ENCODE data around the gene TNFRSF17. TPM values are rescaled to one million over a fixed set of nuclear protein-coding genes. Genes with fewer than 3 reads are reported as not detected.

Gene TNFRSF17
- total and polyA plus RNA-seq, 2 donors (not counting 3 experiments of a cell fraction or from before 2014, with no cell fraction given), result not detected

DNA sequence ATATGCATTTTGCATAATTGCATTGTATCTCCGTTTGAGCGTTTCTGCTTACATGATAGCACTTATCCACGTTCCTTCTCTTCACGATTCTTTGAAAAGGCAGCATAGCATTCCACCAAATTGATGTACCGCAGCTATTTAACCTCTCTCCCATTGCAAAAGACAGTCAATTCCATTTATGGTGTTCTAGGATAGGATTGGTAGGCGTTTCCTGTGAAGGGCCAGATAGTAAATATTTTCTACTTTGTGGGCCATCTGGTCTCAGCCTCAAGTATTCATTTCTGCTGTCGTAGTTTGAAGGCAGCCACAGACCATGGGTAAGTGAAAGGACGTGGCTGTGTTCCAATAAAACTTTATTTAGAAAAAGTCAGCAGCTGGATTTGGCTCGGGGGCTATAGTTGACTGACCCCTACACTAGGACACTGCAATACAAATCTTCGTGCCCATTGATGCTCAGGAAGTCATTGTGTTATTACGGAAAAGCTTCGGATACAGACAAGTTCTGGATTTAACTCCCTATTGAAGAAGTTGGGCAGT is 21.6 kb downstream of the TNFRSF17 start:
- H3K4me2 ChIP-seq (ENCODE audit: insufficient read depth, low read length), result no peak overlapping the region
- FAIRE-seq, result no peak
- intact Hi-C loops (cut with micrococcal nuclease) (no loop called here), dilution Hi-C loops (cut with MboI; ENCODE audit: extremely low pct_ligation_motif_present, low sequenced_read_pairs) (no loop called here)
- ChIA-PET POLR2A (no interaction called here), CTCF (no interaction called here)
- no peaks in the 10 kb centered on the region for H3K9me3 ChIP-seq (replicated peaks; ENCODE audit: control insufficient read depth, insufficient read depth, low read length)
- no peak overlapping the region for H3K4me3 ChIP-seq (replicated peaks in 1 of 3; ENCODE audit: insufficient read depth in 1 of 3, low read depth in 1 of 3, low read length in 3 of 3)
- no peaks in the 10 kb centered on the region for H3K9me1 ChIP-seq (replicated peaks; ENCODE audit: control insufficient read depth, extremely low read depth, insufficient read depth, low read length)
- H3K79me2 ChIP-seq (ENCODE audit: control insufficient read depth, insufficient read depth, low read length), result no peaks in the 10 kb centered on the region
- BruUV-seq (replicated peaks), result no TSS peak
- H3K4me1 ChIP-seq (ENCODE audit: control insufficient read depth, extremely low read depth, insufficient read depth, low read length), result no peaks in the 10 kb centered on the region
- H3K36me3 ChIP-seq (ENCODE audit: control insufficient read depth in 2 of 2, extremely low read depth in 1 of 2, insufficient read depth in 2 of 2, low read length in 2 of 2), result no peaks in the 10 kb centered on the region
- H4K20me1 ChIP-seq (replicated peaks; ENCODE audit: control insufficient read depth, extremely low read depth, insufficient read depth, low read length), result no peaks in the 10 kb centered on the region
- H3K9ac ChIP-seq (replicated peaks; ENCODE audit: extremely low read depth, insufficient read depth, low read length), result no peak overlapping the region
- TF ChIP-seq, protein P1, sequence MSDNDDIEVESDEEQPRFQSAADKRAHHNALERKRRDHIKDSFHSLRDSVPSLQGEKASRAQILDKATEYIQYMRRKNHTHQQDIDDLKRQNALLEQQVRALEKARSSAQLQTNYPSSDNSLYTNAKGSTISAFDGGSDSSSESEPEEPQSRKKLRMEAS (IDR thresholded peaks at IDR 0.05; ENCODE audit: insufficient read depth, insufficient read length), result no peak
- TF ChIP-seq, protein P2, sequence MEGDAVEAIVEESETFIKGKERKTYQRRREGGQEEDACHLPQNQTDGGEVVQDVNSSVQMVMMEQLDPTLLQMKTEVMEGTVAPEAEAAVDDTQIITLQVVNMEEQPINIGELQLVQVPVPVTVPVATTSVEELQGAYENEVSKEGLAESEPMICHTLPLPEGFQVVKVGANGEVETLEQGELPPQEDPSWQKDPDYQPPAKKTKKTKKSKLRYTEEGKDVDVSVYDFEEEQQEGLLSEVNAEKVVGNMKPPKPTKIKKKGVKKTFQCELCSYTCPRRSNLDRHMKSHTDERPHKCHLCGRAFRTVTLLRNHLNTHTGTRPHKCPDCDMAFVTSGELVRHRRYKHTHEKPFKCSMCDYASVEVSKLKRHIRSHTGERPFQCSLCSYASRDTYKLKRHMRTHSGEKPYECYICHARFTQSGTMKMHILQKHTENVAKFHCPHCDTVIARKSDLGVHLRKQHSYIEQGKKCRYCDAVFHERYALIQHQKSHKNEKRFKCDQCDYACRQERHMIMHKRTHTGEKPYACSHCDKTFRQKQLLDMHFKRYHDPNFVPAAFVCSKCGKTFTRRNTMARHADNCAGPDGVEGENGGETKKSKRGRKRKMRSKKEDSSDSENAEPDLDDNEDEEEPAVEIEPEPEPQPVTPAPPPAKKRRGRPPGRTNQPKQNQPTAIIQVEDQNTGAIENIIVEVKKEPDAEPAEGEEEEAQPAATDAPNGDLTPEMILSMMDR (IDR thresholded peaks at IDR 0.05; ENCODE audit: extremely low read depth in 1 of 2, insufficient read depth in 1 of 2, low read depth in 1 of 2, low read length in 2 of 2), result no peak
- TF ChIP-seq MYC (IDR thresholded peaks at IDR 0.05; ENCODE audit: low read depth, low read length) (no peak), FOS (IDR thresholded peaks at IDR 0.05; ENCODE audit: borderline replicate concordance, insufficient read depth, low read length) (no peak), POLR2A (IDR thresholded peaks at IDR 0.05; ENCODE audit: low read depth, low read length) (no peak), POLR2AphosphoS5 (IDR thresholded peaks at IDR 0.05; ENCODE audit: insufficient read depth, low read depth, low read length) (no peak), EZH2 (IDR thresholded peaks at IDR 0.05; ENCODE audit: borderline replicate concordance, low read depth, low read length, severe bottlenecking) (no peak), JUN (IDR thresholded peaks at IDR 0.05; ENCODE audit: borderline replicate concordance, insufficient read depth, insufficient read length, low read depth) (no peak), GATA2 (IDR thresholded peaks at IDR 0.05; ENCODE audit: insufficient read depth, insufficient read length, low read depth, low read length) (no peak)
- DNase-seq (ENCODE audit: low read depth, low spot score), result no peak
- H3K27me3 ChIP-seq (ENCODE audit: control insufficient read depth in 2 of 2, insufficient read depth in 2 of 2, low read length in 2 of 2), result no peaks in the 10 kb centered on the region
- no peak overlapping the region for H3K27ac ChIP-seq (ENCODE audit: insufficient read depth, low read depth, low read length)
- no peak overlapping the region for H2AFZ ChIP-seq (ENCODE audit: low read depth, low read length)
